H9 (cell line): ENCODE results near the gene SLC6A8. TPM values are rescaled to one million over a fixed set of nuclear protein-coding genes. Genes with fewer than 3 reads are reported as not detected.

Experiments used
- DNase-seq: peaks from one replicate; pipeline ENCODE4 v3.0.0-alpha.2; 2017
- H2AFZ ChIP-seq: one replicate; pipeline ENCODE4 v1.6.1; 2013; ENCODE audit warnings: mild to moderate bottlenecking, low read length, control low read depth, moderate library complexity
- H2AK5ac ChIP-seq: 2 replicates; pipeline ENCODE4 v1.6.1; 2013; ENCODE audit warnings: low read length, control low read depth, mixed read lengths; ENCODE audit not compliant: insufficient read length
- H2BK120ac ChIP-seq: one replicate; pipeline ENCODE4 v1.6.1; 2013; ENCODE audit warnings: low read depth, mild to moderate bottlenecking, low read length, control low read depth, inconsistent platforms; ENCODE audit not compliant: poor library complexity, severe bottlenecking
- H2BK12ac ChIP-seq: 2 replicates; pipeline ENCODE4 v1.6.1; 2013; ENCODE audit warnings: low read length, control low read depth, mixed read lengths, low read depth; ENCODE audit not compliant: insufficient read length
- H2BK15ac ChIP-seq: 2 replicates; pipeline ENCODE4 v1.6.1; 2013; ENCODE audit warnings: low read depth, low read length, control low read depth
- H2BK20ac ChIP-seq: one replicate; pipeline ENCODE4 v1.6.1; 2013; ENCODE audit warnings: low read depth, mild to moderate bottlenecking, low read length, control low read depth, inconsistent platforms; ENCODE audit not compliant: poor library complexity, severe bottlenecking
- H2BK5ac ChIP-seq: 2 replicates; pipeline ENCODE4 v1.6.1; 2013; ENCODE audit warnings: low read length, control low read depth, mixed read lengths; ENCODE audit not compliant: insufficient read length
- H3K14ac ChIP-seq: 2 replicates; pipeline ENCODE4 v1.6.1; 2013; ENCODE audit warnings: low read length, control low read depth; ENCODE audit not compliant: insufficient read depth
- H3K18ac ChIP-seq: 2 replicates; pipeline ENCODE4 v1.6.1; 2013; ENCODE audit warnings: low read depth, mild to moderate bottlenecking, mixed read lengths, low read length, control low read depth; ENCODE audit not compliant: insufficient read length
- H3K23ac ChIP-seq: 2 replicates; pipeline ENCODE4 v1.6.1; 2013; ENCODE audit warnings: low read length, control low read depth, mixed read lengths, low read depth; ENCODE audit not compliant: insufficient read length
- H3K23me2 ChIP-seq: 2 replicates; pipeline ENCODE4 v1.6.1; 2013; ENCODE audit warnings: low read depth, mild to moderate bottlenecking, mixed read lengths, low read length, control low read depth; ENCODE audit not compliant: insufficient read length, poor library complexity, severe bottlenecking
- H3K27ac ChIP-seq: 2 replicates; pipeline ENCODE4 v1.5.1; 2013; ENCODE audit warnings: low read length, control low read depth, mixed read lengths, low read depth; ENCODE audit not compliant: insufficient read length
- H3K27me3 ChIP-seq: 2 replicates; pipeline ENCODE4 v1.6.1; 2013; ENCODE audit warnings: low read length, control low read depth, inconsistent platforms; ENCODE audit not compliant: insufficient read depth
- H3K4ac ChIP-seq: 2 replicates; pipeline ENCODE4 v1.6.1; 2013; ENCODE audit warnings: low read depth, mild to moderate bottlenecking, control low read depth, inconsistent platforms, low read length, moderate library complexity
- H3K4me1 ChIP-seq: 2 replicates; pipeline ENCODE4 v1.6.1; 2013; ENCODE audit warnings: low read length, control low read depth, inconsistent platforms; ENCODE audit not compliant: insufficient read depth
- H3K4me2 ChIP-seq: 2 replicates; pipeline ENCODE4 v1.6.1; 2013; ENCODE audit warnings: low read length, control low read depth, mixed read lengths; ENCODE audit not compliant: insufficient read length, insufficient read depth
- H3K56ac ChIP-seq: 2 replicates; pipeline ENCODE4 v1.6.1; 2013; ENCODE audit warnings: low read depth, mild to moderate bottlenecking, mixed read lengths, low read length, control low read depth; ENCODE audit not compliant: insufficient read length
- H3K79me1 ChIP-seq: 2 replicates; pipeline ENCODE4 v1.6.1; 2013; ENCODE audit warnings: low read depth, mild to moderate bottlenecking, moderate library complexity, low read length, control low read depth, inconsistent platforms; ENCODE audit not compliant: insufficient read depth, poor library complexity, severe bottlenecking
- H3K79me2 ChIP-seq: 2 replicates; pipeline ENCODE4 v1.6.1; 2013; ENCODE audit warnings: low read length, control low read depth, inconsistent platforms; ENCODE audit not compliant: insufficient read depth
- H3K9ac ChIP-seq: 2 replicates; pipeline ENCODE4 v1.6.1; 2013; ENCODE audit warnings: low read length, control low read depth, mixed read lengths; ENCODE audit not compliant: insufficient read length; ENCODE audit errors: extremely low read depth
- H3K9me3 ChIP-seq: one replicate; pipeline ENCODE4 v1.6.1; 2013; ENCODE audit warnings: low read depth, low read length, inconsistent platforms; ENCODE audit not compliant: control insufficient read depth
- H3T11ph ChIP-seq: one replicate; pipeline ENCODE4 v1.6.1; 2013; ENCODE audit warnings: mild to moderate bottlenecking, low read length, control low read depth, inconsistent platforms
- H4K20me1 ChIP-seq: one replicate; pipeline ENCODE4 v1.6.1; 2013; ENCODE audit not compliant: control insufficient read depth, insufficient read length, insufficient read depth
- H4K5ac ChIP-seq: 2 replicates; pipeline ENCODE4 v1.6.1; 2013; ENCODE audit warnings: low read depth, mild to moderate bottlenecking, mixed read lengths, low read length, control low read depth; ENCODE audit not compliant: insufficient read length
- H4K8ac ChIP-seq: replicated peaks from 2 replicates; pipeline ENCODE4 v1.6.1; 2013; ENCODE audit warnings: low read length, control low read depth, mixed read lengths, low read depth; ENCODE audit not compliant: insufficient read length
- H4K91ac ChIP-seq: 2 replicates; pipeline ENCODE4 v1.6.1; 2013; ENCODE audit warnings: low read depth, mild to moderate bottlenecking, moderate library complexity, mixed read lengths, low read length, control low read depth; ENCODE audit not compliant: insufficient read length
- H3K27ac Mint-ChIP-seq, 3 experiments: 2 replicates in 2 of 3; 3 replicates in 1 of 3; pipeline ENCODE4 v1.8.0; 2020 to 2021; ENCODE audit warnings: mixed read lengths in 3 of 3, mild to moderate bottlenecking in 1 of 3, moderate library complexity in 1 of 3
- H3K27me3 Mint-ChIP-seq: 2 replicates; pipeline ENCODE4 v1.8.0; 2021; ENCODE audit warnings: low read depth, mild to moderate bottlenecking, moderate library complexity, mixed read lengths
- H3K36me3 Mint-ChIP-seq, 3 experiments: 2 replicates in 2 of 3; 3 replicates in 1 of 3; pipeline ENCODE4 v1.8.0; 2020 to 2021; ENCODE audit warnings: low read depth in 3 of 3, mixed read lengths in 3 of 3; ENCODE audit not compliant: insufficient read depth in 1 of 3
- H3K4me1 Mint-ChIP-seq, 2 experiments: 2 replicates each; pipeline ENCODE4 v1.8.0; 2020; ENCODE audit warnings: mixed read lengths in 2 of 2
- H3K4me3 Mint-ChIP-seq, 2 experiments: 2 replicates in 1 of 2; 3 replicates in 1 of 2; pipeline ENCODE4 v1.8.0; 2020 to 2021; ENCODE audit warnings: mild to moderate bottlenecking in 2 of 2, mixed read lengths in 2 of 2, moderate library complexity in 1 of 2
- H3K9me3 Mint-ChIP-seq, 2 experiments: 2 replicates in 1 of 2; 3 replicates in 1 of 2; pipeline ENCODE4 v1.8.0; 2020; ENCODE audit warnings: mild to moderate bottlenecking in 2 of 2, mixed read lengths in 2 of 2, moderate library complexity in 1 of 2
- WGBS: extraction: QIAGEN DNeasy Blood & Tissue Kit; methylation state at CpG from one replicate; pipeline ENCODE4 v1.1.7; 2013; ENCODE audit warnings: missing lambda C conversion rate, low lambda C conversion rate, mixed read lengths; ENCODE audit not compliant: insufficient read length; ENCODE audit errors: extremely low coverage; 5-methylcytosine and 5-hydroxymethylcytosine counted together
- total RNA-seq: library from RNA; stranded (reverse); gene quantifications from 2 replicates; pipeline ENCODE4 v1.2.1, GENCODE V29; 2021
- TF ChIP-seq, protein P1 (sequence below): fragments of 200-600 bp; sonication (generic); conservative IDR thresholded peaks from 3 replicates; pipeline ENCODE4 v1.8.0; 2021; ENCODE audit warnings: antibody characterized with exemption, mild to moderate bottlenecking

Gene SLC6A8
- total RNA-seq, 1 experiment from 2014 or later, result 229 TPM

DNA sequence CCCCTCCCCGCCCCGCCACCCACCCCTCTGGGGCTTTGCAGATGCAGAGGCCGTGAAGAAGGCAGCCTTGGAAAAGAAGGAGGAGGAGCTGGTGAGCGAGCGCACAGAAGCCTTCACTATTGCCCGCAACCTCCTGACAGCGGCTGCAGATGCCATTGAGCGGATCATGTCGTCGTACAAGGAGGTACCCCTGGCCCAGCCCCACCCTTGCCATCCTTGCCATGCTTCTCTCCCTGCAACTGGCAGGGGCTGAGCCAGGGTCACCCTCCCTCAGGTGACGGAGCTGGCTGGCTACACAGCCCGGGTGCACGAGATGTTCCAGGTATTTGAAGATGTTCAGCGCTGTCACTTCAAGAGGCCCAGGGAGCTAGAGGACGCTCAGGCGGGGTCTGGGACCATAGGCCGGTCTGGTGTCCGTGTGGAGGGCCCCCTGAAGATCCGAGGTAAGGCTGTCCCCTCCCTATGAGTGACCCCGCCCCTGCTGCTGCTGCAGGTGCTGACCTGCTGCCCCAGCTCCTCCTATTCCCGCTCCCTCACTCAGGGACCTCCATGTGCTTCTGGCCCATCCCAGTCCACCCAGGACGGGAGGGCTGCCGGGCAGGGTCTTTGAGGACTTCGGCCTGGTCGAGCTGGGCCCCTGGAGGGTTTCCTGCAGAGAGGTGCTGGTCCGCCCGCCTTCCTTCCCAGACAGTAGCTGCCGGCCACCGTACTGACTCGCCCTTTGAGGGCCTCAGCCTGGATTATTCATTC, 48.5 kb downstream of the SLC6A8 start:
- no peak overlapping the region for H2AK5ac ChIP-seq

More for the DNA sequence above, 48.5 kb downstream of the SLC6A8 start:
- Mint-ChIP-seq H3K27ac (no peak overlapping the region; a peak in 1 of 7 replicates), H3K4me3 (no peak overlapping the region), H3K4me1 (peaks cover 7 to 8% of the 10 kb centered on the region in 2 experiments), H3K9me3 (peaks cover 78 to 85% of the 10 kb centered on the region in 2 experiments), H3K36me3 (peaks cover 10 to 39% (median 24%) of the 10 kb centered on the region in 3 experiments), H3K27me3 (no peaks in the 10 kb centered on the region; the same call in 1 of the 2 replicates)
- Histone ChIP-seq H3K18ac (no peak overlapping the region), H3K14ac (no peak overlapping the region), H3K79me1 (no peaks in the 10 kb centered on the region), H3K27me3 (no peaks in the 10 kb centered on the region), H3K4me2 (no peak overlapping the region), H3K9me3 (peaks cover 31% of the 10 kb centered on the region), H4K91ac (no peak overlapping the region), H4K8ac (no peak overlapping the region), H3K79me2 (no peaks in the 10 kb centered on the region), H3K23ac (no peak overlapping the region), H3K56ac (no peak overlapping the region), H3K23me2 (no peaks in the 10 kb centered on the region), H3K4me1 (no peaks in the 10 kb centered on the region), H2AFZ (no peak overlapping the region), H4K20me1 (no peaks in the 10 kb centered on the region), H3K4ac (no peak overlapping the region), H3K27ac (no peak overlapping the region), H2BK20ac (no peak overlapping the region), H2BK5ac (no peak overlapping the region), H2BK12ac (no peak overlapping the region), H4K5ac (no peak overlapping the region), H2BK120ac (no peak overlapping the region), H2BK15ac (no peak overlapping the region), H3T11ph (no peak overlapping the region), H3K9ac (no peak overlapping the region)
- TF ChIP-seq, protein P1, sequence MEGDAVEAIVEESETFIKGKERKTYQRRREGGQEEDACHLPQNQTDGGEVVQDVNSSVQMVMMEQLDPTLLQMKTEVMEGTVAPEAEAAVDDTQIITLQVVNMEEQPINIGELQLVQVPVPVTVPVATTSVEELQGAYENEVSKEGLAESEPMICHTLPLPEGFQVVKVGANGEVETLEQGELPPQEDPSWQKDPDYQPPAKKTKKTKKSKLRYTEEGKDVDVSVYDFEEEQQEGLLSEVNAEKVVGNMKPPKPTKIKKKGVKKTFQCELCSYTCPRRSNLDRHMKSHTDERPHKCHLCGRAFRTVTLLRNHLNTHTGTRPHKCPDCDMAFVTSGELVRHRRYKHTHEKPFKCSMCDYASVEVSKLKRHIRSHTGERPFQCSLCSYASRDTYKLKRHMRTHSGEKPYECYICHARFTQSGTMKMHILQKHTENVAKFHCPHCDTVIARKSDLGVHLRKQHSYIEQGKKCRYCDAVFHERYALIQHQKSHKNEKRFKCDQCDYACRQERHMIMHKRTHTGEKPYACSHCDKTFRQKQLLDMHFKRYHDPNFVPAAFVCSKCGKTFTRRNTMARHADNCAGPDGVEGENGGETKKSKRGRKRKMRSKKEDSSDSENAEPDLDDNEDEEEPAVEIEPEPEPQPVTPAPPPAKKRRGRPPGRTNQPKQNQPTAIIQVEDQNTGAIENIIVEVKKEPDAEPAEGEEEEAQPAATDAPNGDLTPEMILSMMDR, result no peak
- no CpG with 5 or more reads among the region's 30 CpGs for WGBS
- DNase-seq, result no peak
